HepG2 (cell line): Measurements from ENCODE around the gene POLR2J. TPM values are rescaled to one million over a fixed set of nuclear protein-coding genes. Genes with fewer than 3 reads are reported as not detected.

Experiments
- ATAC-seq: fragments of 200-7000 bp; cut with Tn5 transposase; 3 replicates; pipeline ENCODE4 v1.9.1; 2020; ENCODE audit warnings: mild to moderate bottlenecking, moderate library complexity
- BruUV-seq: library from RNA; stranded (reverse); fragments of 400-500 nt; replicated peaks from 2 replicates; lab custom pipeline; 2021; lab: Mats Ljungman, UMichigan
- CTCF ChIA-PET: fragments of 300-600 bp; formaldehyde crosslinking; extraction: SDS; loops from one replicate; lab custom pipeline; 2021; ENCODE audit warnings: low total read pairs, inconsistent platforms, low intra/inter-chr PET ratio; lab: Yijun Ruan, JAX
- POLR2A ChIA-PET: fragments of 350-600 bp; sonication (Branson Sonifier 250); formaldehyde crosslinking; loops from one replicate; lab custom pipeline; 2020; ENCODE audit warnings: antibody characterized with exemption, inconsistent platforms; lab: Yijun Ruan, JAX
- DNase-seq: peaks from one replicate; pipeline ENCODE4 v3.0.0-alpha.2; 2015; ENCODE audit warnings: low spot score
- FAIRE-seq: peaks from 3 replicates; lab custom pipeline; 2011; peaks lifted over from hg19 to GRCh38; lab: Jason Lieb, UNC
- H2AFZ ChIP-seq: one replicate; pipeline ENCODE4 v1.6.1; 2011; ENCODE audit warnings: low read length, inconsistent platforms
- H3K27ac ChIP-seq: fragments of 300-600 bp; 3 replicates; pipeline ENCODE4 v1.8.0; 2011; ENCODE audit warnings: mixed run types, mild to moderate bottlenecking, mixed read lengths, low read length, inconsistent platforms; ENCODE audit not compliant: insufficient read depth; ENCODE audit errors: extremely low read length
- H3K27me3 ChIP-seq, 2 experiments: fragments of 200-600 bp in 1 of 2; 2 replicates in 1 of 2; 3 replicates in 1 of 2; pipeline versions ENCODE4 v1.6.0 to v1.8.0; 2011; ENCODE audit warnings: low read length in 2 of 2, mild to moderate bottlenecking in 2 of 2, moderate library complexity in 2 of 2, inconsistent platforms in 1 of 2; ENCODE audit not compliant: insufficient read depth in 2 of 2, control insufficient read depth in 1 of 2
- H3K36me3 ChIP-seq, 2 experiments: fragments of 200-600 bp in 1 of 2; replicated peaks in 1 of 2; 2 replicates in 1 of 2; 3 replicates in 1 of 2; pipeline versions ENCODE4 v1.5.1 to v1.8.0; 2011; ENCODE audit warnings: low read length in 2 of 2, inconsistent platforms in 1 of 2; ENCODE audit not compliant: insufficient read depth in 2 of 2, control insufficient read depth in 1 of 2
- H3K4me1 ChIP-seq: 2 replicates; pipeline ENCODE4 v1.5.1; 2012; ENCODE audit warnings: low read length, inconsistent platforms; ENCODE audit not compliant: insufficient read depth
- H3K4me2 ChIP-seq: 2 replicates; pipeline ENCODE4 v1.6.0; 2011; ENCODE audit warnings: low read depth, low read length, inconsistent platforms
- H3K4me3 ChIP-seq, 3 experiments: fragments of 200-600 bp in 1 of 3; sonication (generic), shearing (Covaris generic) in 1 of 3; replicated peaks in 1 of 3; 2 replicates each; pipeline ENCODE4 v1.5.1; 2011 to 2016; ENCODE audit warnings: low read length in 3 of 3, inconsistent platforms in 2 of 3, low read depth in 2 of 3, mild to moderate bottlenecking in 2 of 3, control low read depth in 1 of 3, mixed read lengths in 1 of 3; ENCODE audit not compliant: insufficient read depth in 1 of 3
- H3K79me2 ChIP-seq: one replicate; pipeline ENCODE4 v1.6.1; 2011; ENCODE audit warnings: low read length, inconsistent platforms; ENCODE audit not compliant: insufficient read depth
- H3K9ac ChIP-seq: 2 replicates; pipeline ENCODE4 v1.6.0; 2011; ENCODE audit warnings: mild to moderate bottlenecking, low read depth, low read length, inconsistent platforms; ENCODE audit not compliant: insufficient read depth
- H3K9me3 ChIP-seq: 2 replicates; pipeline ENCODE4 v1.5.1; 2012; ENCODE audit warnings: mild to moderate bottlenecking, low read length
- H4K20me1 ChIP-seq: 2 replicates; pipeline ENCODE4 v1.6.0; 2011; ENCODE audit warnings: inconsistent platforms, mild to moderate bottlenecking, low read length, moderate library complexity; ENCODE audit not compliant: insufficient read depth
- FIP1L1 ChIP-seq: fragments of 200-400 bp; formaldehyde crosslinking; IDR thresholded peaks from 2 replicates; pipeline ENCODE4 v1.6.1; 2018; ENCODE audit warnings: low read depth, mild to moderate bottlenecking, low read length, moderate library complexity, borderline replicate concordance; ENCODE audit not compliant: insufficient read depth
- FOXM1 ChIP-seq: sonication (generic); formaldehyde crosslinking; IDR thresholded peaks from 2 replicates; pipeline ENCODE4 v1.5.0; 2020; ENCODE audit warnings: missing genetic modification reagents
- GTF2F1 ChIP-seq: fragments of 150-350 bp; IDR thresholded peaks from 2 replicates; pipeline ENCODE4 v1.6.1; 2014; ENCODE audit warnings: low read length
- HDAC1 ChIP-seq: sonication (generic); formaldehyde crosslinking; IDR thresholded peaks from 2 replicates; pipeline ENCODE4 v1.5.1; 2020; ENCODE audit warnings: mild to moderate bottlenecking, missing genetic modification reagents
- KLF11 ChIP-seq: IDR thresholded peaks from 2 replicates; pipeline ENCODE4 v1.6.1; 2016; ENCODE audit warnings: missing compliant biosample characterization
- MEIS2 ChIP-seq: sonication (generic); formaldehyde crosslinking; IDR thresholded peaks from 2 replicates; pipeline ENCODE4 v1.9.0; 2021; ENCODE audit warnings: mild to moderate bottlenecking, missing genetic modification reagents
- NR2F6 ChIP-seq, 2 experiments: IDR thresholded peaks; 2 replicates each; pipeline ENCODE4 v1.6.1; 2016; ENCODE audit warnings: antibody characterized with exemption in 1 of 2, mild to moderate bottlenecking in 1 of 2
- PAF1 ChIP-seq: IDR thresholded peaks from 2 replicates; pipeline ENCODE4 v1.6.1; 2016; ENCODE audit warnings: missing genetic modification reagents, missing compliant biosample characterization
- SMAD1 ChIP-seq: sonication (generic); formaldehyde crosslinking; IDR thresholded peaks from 2 replicates; pipeline ENCODE4 v1.4.0; 2020; ENCODE audit warnings: missing genetic modification reagents, low read depth, mild to moderate bottlenecking, borderline replicate concordance
- SOX13 ChIP-seq, 3 experiments: fragments of 450-650 bp in 1 of 3; sonication (generic) in 1 of 3; formaldehyde crosslinking in 1 of 3; IDR thresholded peaks in 2 of 3; conservative IDR thresholded peaks in 1 of 3; 2 replicates each; pipeline versions ENCODE4 v1.5.0 to v1.6.1; 2016 to 2020; ENCODE audit warnings: antibody characterized with exemption in 1 of 3, mild to moderate bottlenecking in 1 of 3, missing compliant biosample characterization in 1 of 3, missing genetic modification reagents in 1 of 3, moderate library complexity in 1 of 3
- SRSF9 ChIP-seq: fragments of 200-400 bp; formaldehyde crosslinking; IDR thresholded peaks from 2 replicates; pipeline ENCODE4 v1.6.1; 2018; ENCODE audit warnings: borderline replicate concordance, mild to moderate bottlenecking, low read depth, low read length; ENCODE audit not compliant: insufficient read depth, poor library complexity, severe bottlenecking
- ZBTB3 ChIP-seq: sonication (generic); formaldehyde crosslinking; IDR thresholded peaks from 2 replicates; pipeline ENCODE4 v1.4.0; 2020; ENCODE audit warnings: low read depth, mild to moderate bottlenecking, moderate library complexity, missing genetic modification reagents, borderline replicate concordance
- ZFP36L2 ChIP-seq: sonication (generic); formaldehyde crosslinking; IDR thresholded peaks from 2 replicates; pipeline ENCODE4 v1.4.0; 2020; ENCODE audit warnings: missing genetic modification reagents
- ZNF530 ChIP-seq: sonication (generic); formaldehyde crosslinking; IDR thresholded peaks from 2 replicates; pipeline ENCODE4 v1.5.0; 2020; ENCODE audit warnings: low read depth, mild to moderate bottlenecking, missing genetic modification reagents
- ZNF569 ChIP-seq: sonication (generic); formaldehyde crosslinking; IDR thresholded peaks from 2 replicates; pipeline ENCODE4 v1.5.0; 2020; ENCODE audit warnings: mild to moderate bottlenecking, missing genetic modification reagents, moderate library complexity, borderline replicate concordance
- ZNF790 ChIP-seq: sonication (generic); formaldehyde crosslinking; IDR thresholded peaks from 2 replicates; pipeline ENCODE4 v1.8.0; 2022; ENCODE audit warnings: missing genetic modification reagents, mild to moderate bottlenecking, borderline replicate concordance
- WGBS: methylation state at CpG from one replicate; pipeline ENCODE4 v1.1.6; 2017; ENCODE audit warnings: low lambda C conversion rate; 5-methylcytosine and 5-hydroxymethylcytosine counted together
- in situ Hi-C: cut with HindIII; loops from 2 replicates; pipeline ENCODE4 v1.10.0; 2017; ENCODE audit warnings: low pct_unique_long_range_greater_than_20kb; ENCODE audit not compliant: extremely low pct_ligation_motif_present
- intact Hi-C: fragments of 100-400 bp; cut with micrococcal nuclease; formaldehyde crosslinking; loops from one replicate; pipeline ENCODE4 v1.10.0; 2022; ENCODE audit not compliant: unreplicated experiment
- polyA plus RNA-seq, 8 experiments: library from polyadenylated mRNA; depleted of rRNA in 3 of 8; stranded (reverse) in 7 of 8; unstranded in 1 of 8; fragments of >200 nt; fragmentation: Illumina TruSeq in 4 of 8; extraction: Trizol in 4 of 8; gene quantifications; 2 replicates each; pipeline versions ENCODE4 v1.2.1 to v1.2.3, GENCODE V29; 2011 to 2016; ENCODE audit warnings: low read depth in 4 of 8, missing spikeins in 1 of 8, mixed read lengths in 1 of 8; ENCODE audit not compliant: insufficient read depth in 1 of 8
- total RNA-seq, 5 experiments: library from RNA; depleted of rRNA; stranded (reverse); fragments of >200 nt; fragmentation: Illumina TruSeq; extraction: Trizol; gene quantifications; 2 replicates each; pipeline ENCODE4 v1.2.3, GENCODE V29; 2016; ENCODE audit warnings: low read depth in 1 of 5
- TF ChIP-seq, protein P1 (sequence below): sonication (generic); formaldehyde crosslinking; IDR thresholded peaks from 2 replicates; pipeline ENCODE4 v1.4.0; 2020; ENCODE audit warnings: missing genetic modification reagents

POLR2J gene
- total and polyA plus RNA-seq, 2 of the 13 experiments (the other 11 are each of a cell fraction or from before 2014, with no cell fraction given) = 41.2 to 71.4 TPM

DNA sequence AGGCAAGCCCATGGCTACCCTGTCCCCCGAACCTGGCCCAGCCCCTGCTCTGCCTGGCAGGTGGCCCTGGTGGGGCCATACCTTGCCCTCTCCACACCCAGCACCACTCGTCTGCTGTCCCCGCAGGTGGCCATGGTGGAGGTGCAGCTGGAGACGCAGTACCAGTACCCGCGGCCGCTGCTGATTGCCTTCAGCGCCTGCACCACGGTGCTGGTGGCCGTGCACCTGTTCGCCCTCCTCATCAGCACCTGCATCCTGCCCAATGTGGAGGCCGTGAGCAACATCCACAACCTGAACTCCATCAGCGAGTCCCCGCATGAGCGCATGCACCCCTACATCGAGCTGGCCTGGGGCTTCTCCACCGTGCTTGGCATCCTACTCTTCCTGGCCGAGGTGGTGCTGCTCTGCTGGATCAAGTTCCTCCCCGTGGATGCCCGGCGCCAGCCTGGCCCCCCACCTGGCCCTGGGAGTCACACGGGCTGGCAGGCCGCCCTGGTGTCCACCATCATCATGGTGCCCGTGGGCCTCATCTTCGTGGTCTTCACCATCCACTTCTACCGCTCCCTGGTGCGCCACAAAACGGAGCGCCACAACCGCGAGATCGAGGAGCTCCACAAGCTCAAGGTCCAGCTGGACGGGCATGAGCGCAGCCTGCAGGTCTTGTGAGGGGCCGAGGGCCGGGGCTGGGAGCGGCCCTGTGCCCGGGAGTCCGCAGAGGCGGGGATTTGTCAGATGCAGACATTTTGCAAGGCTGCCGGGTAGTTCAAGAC is 32.1 kb downstream of the POLR2J start:
- WGBS = 94% methylated on average over 36 of the region's 41 CpGs
- Histone ChIP-seq H2AFZ (no peak overlapping the region), H3K4me1 (peaks cover 8% of the 10 kb centered on the region), H3K9ac (no peak overlapping the region), H3K27ac (no peak overlapping the region), H3K9me3 (no peaks in the 10 kb centered on the region), H3K79me2 (no peaks in the 10 kb centered on the region), H3K36me3 (no peaks in the 10 kb centered on the region), H3K4me2 (no peak overlapping the region), H3K27me3 (no peaks in the 10 kb centered on the region), H3K4me3 (no peak overlapping the region), H4K20me1 (no peaks in the 10 kb centered on the region)
- BruUV-seq = no TSS peak
- no peak for TF ChIP-seq NR2F6 (IDR thresholded peaks at IDR 0.05)
- TF ChIP-seq NR2F6 (CRISPR knock-in tag; IDR thresholded peaks at IDR 0.05) = no peak
- TF ChIP-seq PAF1 (CRISPR knock-in tag) = no peak
- no peak for TF ChIP-seq SMAD1
- no peak for TF ChIP-seq HDAC1 (CRISPR knock-in tag)
- no peak for TF ChIP-seq FOXM1 (CRISPR knock-in tag)
- no peak for TF ChIP-seq SRSF9
- no peak for TF ChIP-seq GTF2F1
- DNase-seq = no peak
- ATAC-seq = no peak
- no peak for FAIRE-seq
- ChIA-PET CTCF (no interaction called here), POLR2A (no interaction called here)
- intact Hi-C loops (no loop called here), in situ Hi-C loops (no loop called here)

DNA sequence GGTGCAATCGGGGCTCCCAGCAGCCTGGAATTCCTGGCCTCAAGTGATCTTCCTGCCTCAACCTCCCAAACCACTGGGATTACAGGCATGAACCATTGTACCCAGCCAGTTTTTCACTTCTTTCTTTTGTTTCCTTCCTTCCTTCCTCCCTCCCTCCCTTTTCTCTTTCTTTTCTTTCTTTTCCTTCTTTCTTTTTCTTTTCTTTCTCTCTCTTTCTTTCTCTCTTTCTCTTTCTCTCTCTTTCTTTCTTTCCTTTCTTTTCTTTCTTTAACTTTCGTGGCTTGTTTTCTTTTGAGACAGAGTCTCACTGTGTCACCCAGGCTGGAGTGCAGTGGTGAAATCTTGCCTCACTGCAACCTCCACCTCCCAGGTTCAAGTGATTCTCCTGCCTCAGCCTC is 33.0 kb downstream of the POLR2J start:
- no peak for ATAC-seq
- no peak overlapping the region for H3K27ac ChIP-seq
- WGBS = 74% methylated on average over 2 of the region's 2 CpGs
- no peak for DNase-seq
- no peak overlapping the region for H3K9ac ChIP-seq
- no peaks in the 10 kb centered on the region for H3K79me2 ChIP-seq
- H3K4me1 ChIP-seq = peaks cover 2% of the 10 kb centered on the region
- H3K4me3 ChIP-seq = no peak overlapping the region
- H3K4me2 ChIP-seq = no peak overlapping the region
- no peaks in the 10 kb centered on the region for H3K36me3 ChIP-seq
- POLR2A ChIA-PET = no interaction called here
- in situ Hi-C loops (no loop called here), intact Hi-C loops (no loop called here)
- H3K9me3 ChIP-seq = no peaks in the 10 kb centered on the region
- no peak for FAIRE-seq
- no peaks in the 10 kb centered on the region for H3K27me3 ChIP-seq
- H4K20me1 ChIP-seq = no peaks in the 10 kb centered on the region
- BruUV-seq = no TSS peak
- CTCF ChIA-PET = no interaction called here
- no peak overlapping the region for H2AFZ ChIP-seq
- TF ChIP-seq ZNF790 (no peak), ZFP36L2 (CRISPR knock-in tag) (no peak), KLF11 (no peak), ZBTB3 (no peak), SOX13 (IDR thresholded peaks at IDR 0.05) (no peak), SOX13 (CRISPR knock-in tag; conservative IDR thresholded peaks at IDR 0.05 in 1 of 2, IDR thresholded peaks at IDR 0.05 in 1 of 2) (no peak), ZNF530 (CRISPR knock-in tag) (no peak), ZNF569 (no peak), FIP1L1 (no peak), MEIS2 (no peak)
- TF ChIP-seq, protein P1, sequence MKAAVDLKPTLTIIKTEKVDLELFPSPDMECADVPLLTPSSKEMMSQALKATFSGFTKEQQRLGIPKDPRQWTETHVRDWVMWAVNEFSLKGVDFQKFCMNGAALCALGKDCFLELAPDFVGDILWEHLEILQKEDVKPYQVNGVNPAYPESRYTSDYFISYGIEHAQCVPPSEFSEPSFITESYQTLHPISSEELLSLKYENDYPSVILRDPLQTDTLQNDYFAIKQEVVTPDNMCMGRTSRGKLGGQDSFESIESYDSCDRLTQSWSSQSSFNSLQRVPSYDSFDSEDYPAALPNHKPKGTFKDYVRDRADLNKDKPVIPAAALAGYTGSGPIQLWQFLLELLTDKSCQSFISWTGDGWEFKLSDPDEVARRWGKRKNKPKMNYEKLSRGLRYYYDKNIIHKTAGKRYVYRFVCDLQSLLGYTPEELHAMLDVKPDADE = no peak
